ENCODE results near the gene CSF2. TPM values are rescaled to one million over a fixed set of nuclear protein-coding genes. Genes with fewer than 3 reads are reported as not detected.

Gene CSF2
- total RNA-seq, 1 donor from 2014 or later: not detected

DNA sequence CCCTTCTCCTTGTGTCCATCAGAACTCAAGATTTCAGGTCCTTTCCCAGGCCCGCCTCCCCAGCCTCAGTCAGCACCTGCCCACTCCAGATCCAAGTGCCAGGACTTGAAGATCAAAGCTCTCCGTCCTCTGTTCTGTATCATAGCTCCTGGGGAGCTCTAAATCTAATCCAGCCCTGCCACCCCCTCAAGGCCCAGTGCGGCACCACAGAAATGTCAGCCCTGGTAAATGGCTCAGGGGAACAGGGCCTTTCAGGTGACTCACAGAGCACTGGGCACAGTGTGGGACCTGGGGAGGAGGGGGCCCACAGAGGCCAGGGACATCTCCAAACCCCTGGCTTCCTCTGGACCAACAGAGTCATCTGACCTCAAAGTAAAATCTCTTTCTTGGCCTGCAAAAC, 6.0 kb downstream of the CSF2 start:
- H3K27me3 Mint-ChIP-seq (ENCODE audit: low read depth): no peaks in the 10 kb centered on the region
- no peak overlapping the region for H3K4me3 Mint-ChIP-seq (ENCODE audit: unreplicated experiment)
- TF ChIP-seq, protein P1, sequence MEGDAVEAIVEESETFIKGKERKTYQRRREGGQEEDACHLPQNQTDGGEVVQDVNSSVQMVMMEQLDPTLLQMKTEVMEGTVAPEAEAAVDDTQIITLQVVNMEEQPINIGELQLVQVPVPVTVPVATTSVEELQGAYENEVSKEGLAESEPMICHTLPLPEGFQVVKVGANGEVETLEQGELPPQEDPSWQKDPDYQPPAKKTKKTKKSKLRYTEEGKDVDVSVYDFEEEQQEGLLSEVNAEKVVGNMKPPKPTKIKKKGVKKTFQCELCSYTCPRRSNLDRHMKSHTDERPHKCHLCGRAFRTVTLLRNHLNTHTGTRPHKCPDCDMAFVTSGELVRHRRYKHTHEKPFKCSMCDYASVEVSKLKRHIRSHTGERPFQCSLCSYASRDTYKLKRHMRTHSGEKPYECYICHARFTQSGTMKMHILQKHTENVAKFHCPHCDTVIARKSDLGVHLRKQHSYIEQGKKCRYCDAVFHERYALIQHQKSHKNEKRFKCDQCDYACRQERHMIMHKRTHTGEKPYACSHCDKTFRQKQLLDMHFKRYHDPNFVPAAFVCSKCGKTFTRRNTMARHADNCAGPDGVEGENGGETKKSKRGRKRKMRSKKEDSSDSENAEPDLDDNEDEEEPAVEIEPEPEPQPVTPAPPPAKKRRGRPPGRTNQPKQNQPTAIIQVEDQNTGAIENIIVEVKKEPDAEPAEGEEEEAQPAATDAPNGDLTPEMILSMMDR (IDR thresholded peaks at IDR 0.05): no peak
- H3K9me3 Mint-ChIP-seq (ENCODE audit: low read depth): no peaks in the 10 kb centered on the region
- no peaks in the 10 kb centered on the region for H3K4me1 Mint-ChIP-seq (ENCODE audit: low read depth)
- no peak for DNase-seq (ENCODE audit: low spot score)
- no peaks in the 10 kb centered on the region for H3K36me3 Mint-ChIP-seq (ENCODE audit: low read depth)
- no peak overlapping the region for H3K27ac Mint-ChIP-seq (ENCODE audit: unreplicated experiment)

- Mint-ChIP-seq H3K4me3 (ENCODE audit: unreplicated experiment) (no peak overlapping the region), H3K27ac (ENCODE audit: unreplicated experiment) (no peak overlapping the region), H3K9me3 (ENCODE audit: low read depth) (no peaks in the 10 kb centered on the region), H3K36me3 (ENCODE audit: low read depth) (no peaks in the 10 kb centered on the region), H3K4me1 (ENCODE audit: low read depth) (peaks cover 8% of the 10 kb centered on the region), H3K27me3 (ENCODE audit: low read depth) (no peaks in the 10 kb centered on the region)
- no peak for DNase-seq (ENCODE audit: low spot score)
- TF ChIP-seq, protein P1 (IDR thresholded peaks at IDR 0.05): no peak
These were observed 7.0 kb downstream of the CSF2 start for GRCh38 chr5:132080595-132080994.

- no peaks in the 10 kb centered on the region for H3K36me3 Mint-ChIP-seq (ENCODE audit: low read depth)
- H3K4me3 Mint-ChIP-seq (ENCODE audit: unreplicated experiment): no peak overlapping the region
- peaks cover 17% of the 10 kb centered on the region for H3K4me1 Mint-ChIP-seq (ENCODE audit: low read depth)
- H3K9me3 Mint-ChIP-seq (ENCODE audit: low read depth): no peaks in the 10 kb centered on the region
- DNase-seq (ENCODE audit: low spot score): no peak
- no peak overlapping the region for H3K27ac Mint-ChIP-seq (ENCODE audit: unreplicated experiment)
- H3K27me3 Mint-ChIP-seq (ENCODE audit: low read depth): no peaks in the 10 kb centered on the region
- TF ChIP-seq, protein P1 (IDR thresholded peaks at IDR 0.05): no peak
These were observed 7.9 kb downstream of the CSF2 start for GRCh38 chr5:132081458-132081857.

DNA sequence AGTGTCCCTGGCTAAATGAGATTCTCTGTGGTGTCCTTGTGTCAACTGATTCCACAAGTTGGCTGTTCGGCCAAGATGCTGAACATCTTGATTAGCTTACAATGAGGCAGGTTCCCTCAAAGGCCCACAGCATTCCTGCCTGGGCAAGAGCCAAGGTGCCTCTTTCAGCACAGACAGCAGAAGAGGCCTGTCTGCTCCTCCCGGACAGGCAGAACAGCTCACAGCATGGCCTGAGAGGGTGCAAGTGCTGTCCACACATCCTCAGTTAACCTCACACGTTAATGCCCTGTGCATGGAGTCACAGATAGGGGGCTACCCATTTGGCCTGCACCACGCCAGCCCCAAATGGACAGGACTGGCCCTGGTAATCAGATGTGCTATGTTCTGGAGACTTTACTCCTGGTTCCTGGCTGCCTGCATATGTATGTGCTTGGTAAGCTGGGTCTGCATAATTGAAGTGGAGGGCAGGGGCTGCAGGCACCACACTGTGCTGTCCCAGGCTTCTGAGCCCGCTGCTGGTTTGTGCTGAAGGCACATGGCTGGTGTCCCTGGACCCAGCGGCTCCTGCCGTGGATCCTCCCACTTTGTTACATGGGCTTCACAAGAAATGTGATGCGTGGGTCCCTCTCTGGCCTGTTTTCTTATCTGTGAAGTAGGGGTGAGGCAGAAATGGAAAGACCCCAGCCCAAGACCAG, 8.9 kb downstream of the CSF2 start:
- H3K27me3 Mint-ChIP-seq (ENCODE audit: low read depth): no peaks in the 10 kb centered on the region
- peaks cover 24% of the 10 kb centered on the region for H3K4me1 Mint-ChIP-seq (ENCODE audit: low read depth)
- no peak overlapping the region for H3K27ac Mint-ChIP-seq (ENCODE audit: unreplicated experiment)
- no peaks in the 10 kb centered on the region for H3K9me3 Mint-ChIP-seq (ENCODE audit: low read depth)
- TF ChIP-seq, protein P1 (IDR thresholded peaks at IDR 0.05): no peak
- H3K4me3 Mint-ChIP-seq (ENCODE audit: unreplicated experiment): no peak overlapping the region
- DNase-seq (ENCODE audit: low spot score): no peak
- H3K36me3 Mint-ChIP-seq (ENCODE audit: low read depth): no peaks in the 10 kb centered on the region

DNA sequence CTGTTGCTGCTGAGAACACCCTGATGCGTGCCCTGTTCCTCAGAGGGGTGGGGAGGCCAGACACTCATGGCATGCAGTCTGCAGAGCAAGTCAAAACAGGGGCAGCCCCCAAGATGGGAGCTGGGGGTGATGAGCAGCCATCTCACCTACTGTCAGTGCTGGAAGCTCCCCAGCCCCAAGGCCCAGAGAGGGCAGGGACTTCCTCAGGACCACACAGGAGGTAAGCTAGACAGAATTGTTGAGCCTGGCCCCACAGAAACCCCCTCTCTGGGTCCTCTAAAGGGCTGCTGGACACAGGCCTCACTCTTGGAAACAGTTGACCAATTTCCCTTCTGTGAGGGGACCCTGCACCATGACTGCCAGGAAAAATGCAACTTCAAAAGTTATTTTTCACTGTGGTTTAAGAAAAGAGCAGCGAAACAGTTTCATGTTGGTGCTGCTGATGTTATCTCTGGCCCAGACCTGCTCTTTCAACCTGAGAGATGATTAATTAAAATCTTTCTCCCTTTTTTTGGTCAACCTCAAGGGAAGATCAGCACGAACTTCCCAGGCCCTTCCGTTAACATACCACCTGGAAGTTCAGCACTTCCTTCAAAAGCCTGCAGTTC, 9.6 kb downstream of the CSF2 start:
- H3K4me3 Mint-ChIP-seq (ENCODE audit: unreplicated experiment): no peak overlapping the region
- no peak overlapping the region for H3K27ac Mint-ChIP-seq (ENCODE audit: unreplicated experiment)
- H3K9me3 Mint-ChIP-seq (ENCODE audit: low read depth): no peaks in the 10 kb centered on the region
- no peaks in the 10 kb centered on the region for H3K27me3 Mint-ChIP-seq (ENCODE audit: low read depth)
- DNase-seq (ENCODE audit: low spot score): no peak
- peaks cover 24% of the 10 kb centered on the region for H3K4me1 Mint-ChIP-seq (ENCODE audit: low read depth)
- TF ChIP-seq, protein P1 (IDR thresholded peaks at IDR 0.05): no peak
- H3K36me3 Mint-ChIP-seq (ENCODE audit: low read depth): no peaks in the 10 kb centered on the region

Data from chondrocyte (in vitro differentiated cells).